ENCODE results near the gene TRIM7. TPM values are rescaled to one million over a fixed set of nuclear protein-coding genes. Genes with fewer than 3 reads are reported as not detected.

TRIM7 gene
- total RNA-seq, 1 experiment from 2014 or later = 30.2 TPM

GRCh38 chr5:181176254-181176952, 28.6 kb downstream of the TRIM7 start:
- ChIA-PET CTCF (interaction anchor here (1.1 kb wide), 1 partner anchor 9 kb away, joined by 3 read pairs; no protein-coding TSS in a partner anchor), POLR2A (no interaction called here), RAD21 (ENCODE audit: low non-redundant PET in 1 of 2, low total read pairs in 2 of 2, uncharacterized antibody in 2 of 2, unreplicated experiment in 2 of 2) (no interaction called here)
- H3K4me2 ChIP-seq (ENCODE audit: low read length) = no peak overlapping the region
- no peak overlapping the region for H3K4me3 ChIP-seq (replicated peaks in 1 of 2; ENCODE audit: low read depth in 1 of 2, low read length in 2 of 2)
- H3K79me2 ChIP-seq (ENCODE audit: insufficient read depth, low read length) = no peaks in the 10 kb centered on the region
- no peak overlapping the region for H3K27ac ChIP-seq (ENCODE audit: low read depth, low read length)
- no peaks in the 10 kb centered on the region for H3K9me3 ChIP-seq (ENCODE audit: control insufficient read depth in 1 of 2, insufficient read depth in 1 of 2, low read depth in 1 of 2, low read length in 2 of 2)
- BruUV-seq (replicated peaks) = no TSS peak
- DNase-seq (ENCODE audit: low read depth, low spot score) = no peak
- no peak overlapping the region for H2AFZ ChIP-seq (ENCODE audit: low read depth, low read length, poor library complexity, severe bottlenecking)
- H3K4me1 ChIP-seq (ENCODE audit: control insufficient read depth in 1 of 2, insufficient read depth in 2 of 2, low read length in 2 of 2) = peaks cover 5 to 34% of the 10 kb centered on the region in 2 experiments; a peak in 2 of 4 replicates
- no peaks in the 10 kb centered on the region for H3K36me3 ChIP-seq (ENCODE audit: control insufficient read depth in 1 of 2, insufficient read depth in 2 of 2, low read length in 2 of 2)
- H3K27me3 ChIP-seq (ENCODE audit: insufficient read depth, low read length) = no peaks in the 10 kb centered on the region
- no peak for ATAC-seq
- TF ChIP-seq REST (IDR thresholded peaks at IDR 0.05; ENCODE audit: low read depth) = no peak
- TF ChIP-seq CEBPB (IDR thresholded peaks at IDR 0.05; ENCODE audit: low read depth) = no peak
- TF ChIP-seq EGR1 (IDR thresholded peaks at IDR 0.05; ENCODE audit: low read depth) = no peak
- no peak for TF ChIP-seq ELF1 (IDR thresholded peaks at IDR 0.05; ENCODE audit: borderline replicate concordance, low read depth)
- no peak for TF ChIP-seq SRF (IDR thresholded peaks at IDR 0.05; ENCODE audit: low read depth)
- TF ChIP-seq, protein P1, sequence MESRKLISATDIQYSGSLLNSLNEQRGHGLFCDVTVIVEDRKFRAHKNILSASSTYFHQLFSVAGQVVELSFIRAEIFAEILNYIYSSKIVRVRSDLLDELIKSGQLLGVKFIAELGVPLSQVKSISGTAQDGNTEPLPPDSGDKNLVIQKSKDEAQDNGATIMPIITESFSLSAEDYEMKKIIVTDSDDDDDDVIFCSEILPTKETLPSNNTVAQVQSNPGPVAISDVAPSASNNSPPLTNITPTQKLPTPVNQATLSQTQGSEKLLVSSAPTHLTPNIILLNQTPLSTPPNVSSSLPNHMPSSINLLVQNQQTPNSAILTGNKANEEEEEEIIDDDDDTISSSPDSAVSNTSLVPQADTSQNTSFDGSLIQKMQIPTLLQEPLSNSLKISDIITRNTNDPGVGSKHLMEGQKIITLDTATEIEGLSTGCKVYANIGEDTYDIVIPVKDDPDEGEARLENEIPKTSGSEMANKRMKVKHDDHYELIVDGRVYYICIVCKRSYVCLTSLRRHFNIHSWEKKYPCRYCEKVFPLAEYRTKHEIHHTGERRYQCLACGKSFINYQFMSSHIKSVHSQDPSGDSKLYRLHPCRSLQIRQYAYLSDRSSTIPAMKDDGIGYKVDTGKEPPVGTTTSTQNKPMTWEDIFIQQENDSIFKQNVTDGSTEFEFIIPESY (IDR thresholded peaks at IDR 0.05; ENCODE audit: extremely low read depth, insufficient replicate concordance, low read length) = no peak
- TF ChIP-seq, protein P2, sequence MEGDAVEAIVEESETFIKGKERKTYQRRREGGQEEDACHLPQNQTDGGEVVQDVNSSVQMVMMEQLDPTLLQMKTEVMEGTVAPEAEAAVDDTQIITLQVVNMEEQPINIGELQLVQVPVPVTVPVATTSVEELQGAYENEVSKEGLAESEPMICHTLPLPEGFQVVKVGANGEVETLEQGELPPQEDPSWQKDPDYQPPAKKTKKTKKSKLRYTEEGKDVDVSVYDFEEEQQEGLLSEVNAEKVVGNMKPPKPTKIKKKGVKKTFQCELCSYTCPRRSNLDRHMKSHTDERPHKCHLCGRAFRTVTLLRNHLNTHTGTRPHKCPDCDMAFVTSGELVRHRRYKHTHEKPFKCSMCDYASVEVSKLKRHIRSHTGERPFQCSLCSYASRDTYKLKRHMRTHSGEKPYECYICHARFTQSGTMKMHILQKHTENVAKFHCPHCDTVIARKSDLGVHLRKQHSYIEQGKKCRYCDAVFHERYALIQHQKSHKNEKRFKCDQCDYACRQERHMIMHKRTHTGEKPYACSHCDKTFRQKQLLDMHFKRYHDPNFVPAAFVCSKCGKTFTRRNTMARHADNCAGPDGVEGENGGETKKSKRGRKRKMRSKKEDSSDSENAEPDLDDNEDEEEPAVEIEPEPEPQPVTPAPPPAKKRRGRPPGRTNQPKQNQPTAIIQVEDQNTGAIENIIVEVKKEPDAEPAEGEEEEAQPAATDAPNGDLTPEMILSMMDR (IDR thresholded peaks at IDR 0.05 in 2 of 3, conservative IDR thresholded peaks at IDR 0.05 in 1 of 3; ENCODE audit: borderline replicate concordance in 1 of 3, insufficient read depth in 1 of 3, low read depth in 2 of 3, low read length in 2 of 3) = no peak
- TF ChIP-seq, protein P3, sequence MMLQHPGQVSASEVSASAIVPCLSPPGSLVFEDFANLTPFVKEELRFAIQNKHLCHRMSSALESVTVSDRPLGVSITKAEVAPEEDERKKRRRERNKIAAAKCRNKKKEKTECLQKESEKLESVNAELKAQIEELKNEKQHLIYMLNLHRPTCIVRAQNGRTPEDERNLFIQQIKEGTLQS (IDR thresholded peaks at IDR 0.05) = no peak
- TF ChIP-seq ZNF274 (IDR thresholded peaks at IDR 0.05; ENCODE audit: low read depth, low read length) = no peak
- TF ChIP-seq CBX3 (IDR thresholded peaks at IDR 0.05; ENCODE audit: low read depth) = no peak
- no peak for TF ChIP-seq ZFX (IDR thresholded peaks at IDR 0.05)
- TF ChIP-seq POLR2AphosphoS5 (IDR thresholded peaks at IDR 0.05; ENCODE audit: low read depth, low read length) = no peak
- TF ChIP-seq EZH2 (IDR thresholded peaks at IDR 0.05) = no peak
- H3K9ac ChIP-seq (ENCODE audit: low read length) = no peak overlapping the region
- H4K20me1 ChIP-seq (ENCODE audit: insufficient read depth) = no peaks in the 10 kb centered on the region
- intact Hi-C loops (cut with micrococcal nuclease) = no loop called here
- H3K9me2 ChIP-seq (ENCODE audit: insufficient read depth) = no peaks in the 10 kb centered on the region

All from HCT116 (cell line).